Right atrium auricular region (tissue), 2 donors: ENCODE measurements around the gene TMEM150A. TPM values are rescaled to one million over a fixed set of nuclear protein-coding genes. Genes with fewer than 3 reads are reported as not detected.
"Not testable (repeated sequence)": the region's sequence is repeated elsewhere in the genome, so short reads cannot be mapped to it uniquely, and the experiment has no call there.

Source experiments
- DNase-seq: peaks from one replicate; pipeline ENCODE4 v3.0.0-alpha.2; 2019; ENCODE audit warnings: low spot score
- H3K27ac ChIP-seq, 2 donors: fragments of 200-600 bp; sonication (generic); 1 replicate in 1 of 2; 2 replicates in 1 of 2; pipeline ENCODE4 v1.5.1; 2016 to 2019
- H3K27me3 ChIP-seq, 2 donors: fragments of 200-600 bp; sonication (generic); one replicate each; pipeline versions ENCODE4 v1.5.1 to v1.6.0; 2017 to 2019
- H3K36me3 ChIP-seq: fragments of 200-600 bp; sonication (generic); one replicate; pipeline ENCODE4 v1.5.1; 2016
- H3K4me1 ChIP-seq, 2 donors: fragments of 200-600 bp; sonication (generic); one replicate each; pipeline versions ENCODE4 v1.5.1 to v1.6.0; 2017 to 2019
- H3K4me3 ChIP-seq, 2 donors: fragments of 200-600 bp; sonication (generic); 1 replicate in 1 of 2; 2 replicates in 1 of 2; pipeline ENCODE4 v1.5.1; 2017 to 2019; ENCODE audit warnings: mild to moderate bottlenecking in 1 of 2, moderate library complexity in 1 of 2
- H3K9me3 ChIP-seq, 2 donors: fragments of 200-600 bp; sonication (generic); one replicate each; pipeline ENCODE4 v1.5.1; 2019
- CTCF ChIP-seq, 2 donors: fragments of 200-600 bp; sonication (generic); IDR thresholded peaks; one replicate each; pipeline ENCODE4 v1.5.1; 2019; ENCODE audit warnings: antibody characterized with exemption in 2 of 2
- total RNA-seq, 2 donors: library from RNA; depleted of rRNA; stranded (reverse); fragments of >200 nt; gene quantifications; one replicate each; pipeline ENCODE4 v1.1.0, GENCODE V29; 2016

Gene TMEM150A
- total RNA-seq, 2 donors from 2014 or later: 15.8 to 21.7 TPM

DNA sequence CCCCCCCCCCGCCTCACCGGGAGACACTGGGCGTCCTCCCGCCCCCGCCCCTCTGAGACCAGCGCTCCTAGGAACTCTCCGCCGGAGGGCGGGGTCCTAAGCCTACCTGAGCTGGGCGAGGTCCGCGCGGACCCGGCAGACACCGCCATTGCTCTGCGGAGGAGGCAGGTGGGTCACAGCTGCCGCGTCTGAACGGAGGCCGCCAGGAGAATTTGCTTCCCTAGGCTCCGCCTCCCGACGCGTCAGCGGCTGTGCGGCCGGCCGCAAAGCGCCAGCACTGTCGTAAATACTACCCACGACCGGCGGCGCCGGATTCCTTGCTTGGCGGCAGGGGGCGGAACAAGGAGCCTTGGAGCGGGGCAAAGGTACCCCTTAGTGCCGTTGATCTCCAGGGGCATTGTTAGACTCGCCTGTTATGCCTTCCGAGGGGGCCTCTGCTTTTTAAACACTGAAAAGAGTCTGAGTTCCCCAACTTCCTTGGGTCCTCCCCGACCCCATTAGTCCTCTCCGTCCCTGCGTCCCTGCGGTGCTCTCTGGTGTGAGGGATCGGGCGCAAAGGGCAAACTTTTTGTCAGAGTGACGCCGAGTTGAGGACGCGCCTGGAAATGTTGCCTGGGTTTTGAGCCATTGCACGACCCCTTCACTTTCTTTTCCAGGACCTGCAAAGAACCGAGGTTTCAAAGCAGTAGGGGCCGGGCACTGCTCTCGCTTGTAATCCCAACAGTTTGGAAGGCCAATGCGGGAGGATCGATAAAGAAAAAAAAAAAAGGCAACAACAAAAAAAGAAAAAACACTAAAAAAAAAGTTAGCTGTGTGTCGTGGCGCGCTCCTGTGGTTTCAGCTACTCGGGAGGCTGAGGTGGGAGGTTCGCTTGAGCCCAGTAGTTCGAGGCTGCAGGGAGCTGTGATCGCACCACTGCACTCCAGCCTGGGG, 41.0 kb downstream of the TMEM150A start, which contains the start of gene GGCX:
GGCX (minus strand) TSS at position 214 of the 933 bp plus-strand sequence; CDS start at position 149, 65 bp downstream.
- peaks cover 0 to 20% of the 10 kb centered on the region in 2 donors for H3K4me1 ChIP-seq
- peak; percentile 94 for DNase-seq
- peak within 1 kb of the TSS; percentile 86 to 91 for H3K27ac ChIP-seq
- H3K9me3 ChIP-seq: no peaks in the 10 kb centered on the region
- H3K36me3 ChIP-seq: no peaks in the 10 kb centered on the region
- H3K27me3 ChIP-seq: no peaks in the 10 kb centered on the region
- peak in 1 of 2 donors; percentile 72 for TF ChIP-seq CTCF (IDR thresholded peaks at IDR 0.05)
- peak within 1 kb of the TSS; percentile 75 to 93 for H3K4me3 ChIP-seq

DNA sequence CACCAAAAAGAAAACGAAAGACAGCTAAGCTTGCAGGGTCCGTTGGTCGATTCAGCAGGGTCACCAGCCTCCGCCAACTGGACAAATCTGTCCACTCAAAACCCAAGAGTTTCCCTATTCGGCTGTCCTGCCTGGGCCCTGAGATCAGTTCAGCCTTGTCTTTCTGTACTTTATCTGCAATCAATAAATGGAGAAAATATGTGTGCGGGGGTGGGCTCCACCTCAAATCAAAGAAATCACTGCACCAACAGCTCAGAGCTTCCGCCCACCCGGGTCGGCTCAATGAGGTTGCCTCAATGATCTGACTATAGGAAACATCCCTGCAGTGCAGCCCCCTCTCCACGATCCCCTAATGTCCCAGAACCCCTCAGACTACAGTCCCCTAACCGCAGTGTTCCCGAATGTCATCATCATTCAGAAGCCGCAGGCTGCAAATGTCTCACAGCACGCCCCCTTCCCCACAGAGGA, 41.7 kb downstream of the TMEM150A start:
- Histone ChIP-seq H3K27ac (peak overlapping the region; percentile 86 to 91), H3K4me1 (peaks cover 0 to 20% of the 10 kb centered on the region in 2 donors), H3K36me3 (no peaks in the 10 kb centered on the region), H3K9me3 (no peaks in the 10 kb centered on the region), H3K4me3 (peak overlapping the region; percentile 75 to 93), H3K27me3 (no peaks in the 10 kb centered on the region)
- no peak for TF ChIP-seq CTCF (IDR thresholded peaks at IDR 0.05)
- DNase-seq: no peak

- DNase-seq, H3K27me3 ChIP-seq, H3K9me3 ChIP-seq, H3K36me3 ChIP-seq: not testable (repeated sequence)
- Histone ChIP-seq H3K4me3 (peak overlapping the region; percentile 75 to 93), H3K4me1 (peaks cover 0 to 20% of the 10 kb centered on the region in 2 donors), H3K27ac (peak overlapping the region in 1 of 2 donors; percentile 91)
These were observed 42.1 kb downstream of the TMEM150A start for GRCh38 chr2:85560403-85560726.

DNA sequence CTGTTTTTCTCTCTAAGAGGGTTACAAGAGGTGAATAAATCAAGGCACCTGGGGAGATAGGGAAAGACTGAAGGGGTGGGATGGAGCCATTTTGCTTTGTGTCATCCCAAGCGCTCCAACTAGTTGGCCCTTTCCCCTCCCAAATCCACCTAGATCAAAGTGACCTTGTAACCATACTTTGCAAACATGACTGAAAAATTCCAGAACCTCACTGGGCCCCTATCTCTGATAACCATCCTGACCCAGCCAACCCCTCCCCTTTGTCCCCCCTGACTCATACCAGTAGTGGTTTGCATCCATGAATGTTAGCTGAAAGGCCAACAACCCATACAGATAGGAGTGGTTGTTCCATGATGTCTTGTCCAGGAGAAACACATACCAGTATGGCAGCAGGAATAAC, 44.3 kb downstream of the TMEM150A start:
- no peak overlapping the region for H3K27ac ChIP-seq
- no peak for DNase-seq
- H3K9me3 ChIP-seq: no peaks in the 10 kb centered on the region
- no peaks in the 10 kb centered on the region for H3K27me3 ChIP-seq
- H3K4me1 ChIP-seq: peaks cover 0 to 20% of the 10 kb centered on the region in 2 donors
- peaks cover 24% of the 10 kb centered on the region for H3K36me3 ChIP-seq
- no peak overlapping the region for H3K4me3 ChIP-seq
- TF ChIP-seq CTCF (IDR thresholded peaks at IDR 0.05): no peak

DNA sequence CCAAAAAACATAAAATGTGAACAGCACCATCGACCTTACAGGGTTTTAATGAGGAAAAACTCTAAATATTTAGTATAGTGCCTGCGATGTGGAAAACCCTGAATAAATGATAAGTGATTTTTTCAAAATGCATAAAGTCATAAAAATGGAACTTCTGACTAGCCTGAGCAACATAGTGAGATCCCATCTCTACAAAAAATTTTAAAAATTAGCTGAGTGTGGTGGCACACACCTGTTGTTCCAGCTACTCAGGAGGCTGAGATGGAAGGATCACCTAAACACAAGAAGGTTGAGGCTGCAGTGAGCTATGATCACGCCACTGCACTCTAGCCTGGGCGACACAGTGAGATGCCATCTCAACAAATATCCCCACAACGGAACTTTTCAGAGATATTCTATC, 45.4 kb downstream of the TMEM150A start:
- no peak for TF ChIP-seq CTCF (IDR thresholded peaks at IDR 0.05)
- no peak for DNase-seq

DNA sequence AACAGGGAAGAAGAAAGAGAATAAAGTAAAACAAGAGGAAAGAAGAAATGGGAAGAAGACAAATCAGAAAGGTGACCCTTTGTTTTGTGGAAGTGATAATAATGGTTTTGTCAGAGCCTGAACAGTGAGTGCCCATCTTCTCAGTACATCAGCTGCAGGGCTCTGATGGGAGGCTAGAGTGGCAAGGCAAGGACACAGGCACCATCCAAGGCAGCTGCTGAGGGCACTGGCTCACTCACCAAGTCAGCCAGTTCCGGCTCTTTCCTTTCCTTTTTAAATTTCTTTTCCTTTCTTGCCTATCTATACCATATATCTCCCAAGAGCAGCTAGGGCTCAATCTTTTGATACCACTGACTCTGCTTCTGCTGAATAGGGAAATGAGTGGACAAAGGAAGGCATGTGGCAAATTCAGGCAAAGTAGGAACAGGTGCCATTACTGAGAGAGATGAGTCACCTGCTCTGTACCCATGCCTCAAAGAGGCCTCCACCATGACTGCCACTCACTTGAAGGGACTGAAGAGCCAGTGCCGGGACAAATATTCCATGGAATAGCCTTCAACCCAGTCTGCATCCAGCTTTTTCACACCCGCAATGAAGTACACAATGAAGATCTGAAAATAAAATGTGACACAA, 47.4 kb downstream of the TMEM150A start:
- no peak for TF ChIP-seq CTCF (IDR thresholded peaks at IDR 0.05)

More for the DNA sequence above, 45.4 kb downstream of the TMEM150A start:
- no peak overlapping the region for H3K27ac ChIP-seq
- H3K36me3 ChIP-seq: peaks cover 34% of the 10 kb centered on the region
- H3K4me3 ChIP-seq: no peak overlapping the region
- H3K27me3 ChIP-seq: no peaks in the 10 kb centered on the region
- H3K9me3 ChIP-seq: no peaks in the 10 kb centered on the region
- peaks cover 0 to 18% of the 10 kb centered on the region in 2 donors for H3K4me1 ChIP-seq

More for the DNA sequence above, 47.4 kb downstream of the TMEM150A start:
- no peaks in the 10 kb centered on the region for H3K9me3 ChIP-seq
- H3K27me3 ChIP-seq: no peaks in the 10 kb centered on the region
- DNase-seq: no peak
- no peak overlapping the region for H3K4me3 ChIP-seq
- no peak overlapping the region for H3K27ac ChIP-seq
- H3K36me3 ChIP-seq: peaks cover 52% of the 10 kb centered on the region
- peaks cover 0 to 4% of the 10 kb centered on the region in 2 donors for H3K4me1 ChIP-seq
